ENCODE measurements around the gene SEC24D.
"Not testable (repeated sequence)": the region's sequence is repeated elsewhere in the genome, so short reads cannot be mapped to it uniquely, and the experiment has no call there.

SEC24D gene

GRCh38 chr4:118810991-118811764 is 24.7 kb downstream of the SEC24D start:
- DNase-seq (ENCODE audit: low read depth in 2 of 2) = peak; percentile 85

- no peak for DNase-seq (ENCODE audit: low read depth in 2 of 2)
These were observed 28.3 kb downstream of the SEC24D start for GRCh38 chr4:118807659-118808058.

- no peak for DNase-seq (ENCODE audit: low read depth in 2 of 2)
These were observed 32.7 kb downstream of the SEC24D start for GRCh38 chr4:118803253-118803652.

GRCh38 chr4:118801895-118802575 is 33.9 kb downstream of the SEC24D start:
- no peak for DNase-seq (ENCODE audit: low read depth in 2 of 2)

- DNase-seq (ENCODE audit: low read depth in 2 of 2) = no peak
These were observed 36.5 kb downstream of the SEC24D start for GRCh38 chr4:118799231-118799942.

- no peak for DNase-seq (ENCODE audit: low read depth in 2 of 2)
These were observed 37.3 kb downstream of the SEC24D start for GRCh38 chr4:118798658-118799057.

GRCh38 chr4:118797558-118798142 is 38.3 kb downstream of the SEC24D start:
- DNase-seq (ENCODE audit: low read depth in 2 of 2) = no peak

GRCh38 chr4:118791690-118792446 is 44.1 kb downstream of the SEC24D start:
- not testable (repeated sequence) for DNase-seq (ENCODE audit: low read depth in 2 of 2)

- no peak for DNase-seq (ENCODE audit: low read depth in 2 of 2)
These were observed 45.4 kb downstream of the SEC24D start for GRCh38 chr4:118790544-118790943.

GRCh38 chr4:118788911-118789310 is 47.0 kb downstream of the SEC24D start:
- no peak for DNase-seq (ENCODE audit: low read depth in 2 of 2)

GRCh38 chr4:118787844-118788380 is 48.0 kb downstream of the SEC24D start:
- DNase-seq (ENCODE audit: low read depth in 2 of 2) = no peak

GRCh38 chr4:118784776-118785175 is 51.1 kb downstream of the SEC24D start:
- DNase-seq (ENCODE audit: low read depth in 2 of 2) = no peak

- no peak for DNase-seq (ENCODE audit: low read depth in 2 of 2)
These were observed 52.0 kb downstream of the SEC24D start for GRCh38 chr4:118783887-118784286.

GRCh38 chr4:118782886-118783285 is 53.0 kb downstream of the SEC24D start:
- DNase-seq (ENCODE audit: low read depth in 2 of 2) = not testable (repeated sequence)

- DNase-seq (ENCODE audit: low read depth in 2 of 2) = not testable (repeated sequence)
These were observed 58.3 kb downstream of the SEC24D start for GRCh38 chr4:118777649-118778048.

- not testable (repeated sequence) for DNase-seq (ENCODE audit: low read depth in 2 of 2)
These were observed 58.8 kb downstream of the SEC24D start for GRCh38 chr4:118776955-118777640.

- peak; percentile 55 to 62 for DNase-seq (ENCODE audit: low read depth in 2 of 2)
These were observed 59.6 kb downstream of the SEC24D start for GRCh38 chr4:118776157-118776954.

GRCh38 chr4:118775405-118775804 is 60.5 kb downstream of the SEC24D start:
- no peak for DNase-seq (ENCODE audit: low read depth in 2 of 2)

GRCh38 chr4:118774989-118775388 is 60.9 kb downstream of the SEC24D start:
- no peak for DNase-seq (ENCODE audit: low read depth in 2 of 2)

GRCh38 chr4:118774321-118774720 is 61.6 kb downstream of the SEC24D start:
- DNase-seq (ENCODE audit: low read depth in 2 of 2) = no peak

All from fibroblast of skin of left biceps (primary cell).